NT2/D1 (cell line): ENCODE results near the gene CROT.

ENCODE experiments used
- DNase-seq: peaks from one replicate; pipeline ENCODE4 v3.0.0-alpha.2; 2011; ENCODE audit warnings: low read depth, low spot score
- H3K27me3 ChIP-seq: 2 replicates; pipeline ENCODE4 v1.6.0; 2011; ENCODE audit warnings: mild to moderate bottlenecking; ENCODE audit not compliant: insufficient read length, insufficient read depth
- H3K36me3 ChIP-seq: 2 replicates; pipeline ENCODE4 v1.6.1; 2011; ENCODE audit warnings: mild to moderate bottlenecking, low read length, mixed read lengths; ENCODE audit not compliant: insufficient read depth, insufficient read length
- H3K4me1 ChIP-seq: 2 replicates; pipeline ENCODE4 v1.5.1; 2011; ENCODE audit not compliant: insufficient read depth, insufficient read length
- H3K4me3 ChIP-seq: 2 replicates; pipeline ENCODE4 v1.5.1; 2011; ENCODE audit warnings: low read depth; ENCODE audit not compliant: insufficient read length
- H3K9ac ChIP-seq: 2 replicates; pipeline ENCODE4 v1.6.0; 2011; ENCODE audit warnings: low read depth; ENCODE audit not compliant: insufficient read length
- H3K9me3 ChIP-seq: 2 replicates; pipeline ENCODE4 v1.5.1; 2011; ENCODE audit warnings: mild to moderate bottlenecking, low read length; ENCODE audit not compliant: insufficient read depth
- SUZ12 ChIP-seq: IDR thresholded peaks from 2 replicates; pipeline ENCODE4 v1.6.1; 2011; ENCODE audit not compliant: insufficient read length, insufficient read depth; ENCODE audit errors: extremely low read depth
- YY1 ChIP-seq: IDR thresholded peaks from 2 replicates; pipeline ENCODE4 v1.6.1; 2011; ENCODE audit not compliant: insufficient read length, insufficient read depth
- ZNF274 ChIP-seq: IDR thresholded peaks from 2 replicates; pipeline ENCODE4 v1.6.1; 2011; ENCODE audit warnings: mild to moderate bottlenecking, low read depth, low read length

CROT gene

DNA sequence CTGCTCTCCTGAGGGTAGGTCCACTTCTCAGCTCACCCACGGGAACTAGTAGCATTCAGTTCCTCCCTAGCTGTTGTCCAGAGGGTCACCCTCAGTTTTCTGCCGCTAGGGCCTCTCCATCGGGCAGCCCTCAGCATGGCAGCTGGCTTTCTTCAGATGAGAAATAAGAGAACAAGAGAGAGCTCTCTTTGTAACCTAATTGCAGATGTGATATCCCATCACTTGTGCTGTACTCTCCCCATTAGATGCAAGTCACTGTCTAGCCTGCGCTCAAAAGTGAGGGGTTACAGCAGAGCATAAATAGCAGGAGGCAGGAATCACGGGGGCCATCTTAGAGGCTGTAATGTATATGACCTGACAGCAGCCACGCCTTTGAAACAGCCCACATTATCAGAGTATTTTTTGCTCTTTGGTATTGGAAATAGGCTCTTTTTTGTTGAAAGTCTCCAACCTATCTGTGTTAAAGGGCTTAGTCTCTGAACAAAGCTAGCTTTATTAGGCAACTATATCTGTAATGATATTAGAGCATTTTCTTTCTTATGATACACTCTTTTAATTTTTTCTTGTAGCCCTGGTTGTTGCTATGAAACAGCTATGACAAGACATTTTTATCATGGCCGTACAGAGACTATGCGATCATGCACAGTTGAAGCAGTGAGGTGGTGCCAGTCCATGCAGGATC, 45.7 kb downstream of the CROT start:
- Histone ChIP-seq H3K4me3 (no peak overlapping the region), H3K4me1 (no peaks in the 10 kb centered on the region), H3K27me3 (no peaks in the 10 kb centered on the region), H3K36me3 (no peaks in the 10 kb centered on the region), H3K9me3 (no peaks in the 10 kb centered on the region), H3K9ac (no peak overlapping the region)
- TF ChIP-seq YY1 (no peak), ZNF274 (no peak), SUZ12 (no peak)
- DNase-seq: no peak

DNA sequence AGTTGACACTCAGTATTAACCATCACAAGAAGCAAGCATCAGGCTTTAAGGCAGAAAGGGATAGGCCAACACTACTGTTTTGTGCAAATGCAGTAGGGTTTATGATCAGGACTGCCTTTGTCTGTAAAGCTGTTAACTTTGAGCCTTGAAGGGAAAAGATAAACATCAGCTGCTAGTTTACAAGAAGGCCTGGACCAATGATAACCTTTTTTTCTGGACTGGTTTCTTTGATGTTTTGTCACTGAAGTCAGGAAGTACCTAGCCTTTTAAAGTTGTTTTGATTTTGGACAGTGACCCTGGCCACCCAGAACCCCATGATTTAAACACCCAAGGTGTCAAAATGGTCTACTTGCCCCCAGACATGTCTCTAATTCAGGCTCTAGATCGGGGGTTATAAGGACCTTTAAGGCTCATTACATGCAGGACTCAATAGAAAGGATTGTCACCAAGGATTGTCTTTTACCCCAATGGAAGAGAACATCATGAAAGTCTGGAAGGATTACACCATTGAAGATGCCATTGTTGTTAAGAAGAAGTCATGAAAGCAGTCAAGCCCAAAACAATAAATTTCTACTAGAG, 50.1 kb downstream of the CROT start:
- DNase-seq: no peak
- Histone ChIP-seq H3K27me3 (no peaks in the 10 kb centered on the region), H3K4me1 (no peaks in the 10 kb centered on the region), H3K9ac (no peak overlapping the region), H3K9me3 (no peaks in the 10 kb centered on the region), H3K36me3 (no peaks in the 10 kb centered on the region), H3K4me3 (no peak overlapping the region)
- TF ChIP-seq ZNF274: no peak
- TF ChIP-seq SUZ12: no peak
- TF ChIP-seq YY1: no peak

DNA sequence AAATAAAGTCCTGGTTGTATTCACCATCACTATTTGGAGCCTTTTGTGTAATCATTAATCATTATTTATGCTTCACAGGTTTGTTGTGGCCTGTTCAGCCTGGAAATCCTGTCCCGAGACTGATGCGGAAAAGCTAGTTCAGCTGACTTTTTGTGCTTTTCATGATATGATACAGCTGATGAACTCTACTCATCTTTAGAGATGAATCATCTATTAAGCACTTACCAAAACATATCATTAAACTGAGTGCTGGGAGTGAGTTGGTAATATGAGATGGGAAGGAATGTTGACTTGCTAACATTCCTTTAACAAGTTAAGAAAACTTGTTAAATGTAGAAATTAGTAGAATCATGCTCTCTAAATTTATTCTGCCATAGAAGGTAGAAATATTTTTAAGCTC, 53.0 kb downstream of the CROT start:
- H3K27me3 ChIP-seq: no peaks in the 10 kb centered on the region
- no peaks in the 10 kb centered on the region for H3K36me3 ChIP-seq
- no peaks in the 10 kb centered on the region for H3K4me1 ChIP-seq
- no peak for TF ChIP-seq SUZ12
- TF ChIP-seq ZNF274: no peak
- no peak for TF ChIP-seq YY1
- H3K9me3 ChIP-seq: no peaks in the 10 kb centered on the region
- DNase-seq: no peak
- H3K9ac ChIP-seq: no peak overlapping the region
- H3K4me3 ChIP-seq: no peak overlapping the region

DNA sequence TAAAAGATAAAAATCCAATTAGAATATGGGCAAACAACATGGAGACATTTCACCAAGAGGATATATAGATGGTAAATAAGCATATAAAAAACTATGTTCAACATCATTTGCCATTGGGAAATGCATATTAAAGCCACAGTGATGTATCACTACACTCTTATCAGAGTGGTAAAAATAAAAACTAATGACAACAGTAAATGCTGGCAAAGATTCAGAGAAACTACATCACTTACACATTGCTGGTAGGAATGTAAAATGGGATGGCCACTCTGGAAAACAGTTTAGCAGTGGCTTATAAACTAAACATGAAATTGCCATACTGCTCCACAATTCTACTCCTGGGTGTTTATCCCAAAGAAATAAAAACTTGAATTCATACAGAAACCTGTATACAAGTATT, 59.2 kb downstream of the CROT start:
- H3K4me1 ChIP-seq: no peaks in the 10 kb centered on the region
- H3K36me3 ChIP-seq: no peaks in the 10 kb centered on the region
- no peak overlapping the region for H3K4me3 ChIP-seq
- no peaks in the 10 kb centered on the region for H3K9me3 ChIP-seq
- no peak for DNase-seq
- no peak overlapping the region for H3K9ac ChIP-seq
- H3K27me3 ChIP-seq: no peaks in the 10 kb centered on the region
- TF ChIP-seq ZNF274 (no peak), SUZ12 (no peak), YY1 (no peak)

DNA sequence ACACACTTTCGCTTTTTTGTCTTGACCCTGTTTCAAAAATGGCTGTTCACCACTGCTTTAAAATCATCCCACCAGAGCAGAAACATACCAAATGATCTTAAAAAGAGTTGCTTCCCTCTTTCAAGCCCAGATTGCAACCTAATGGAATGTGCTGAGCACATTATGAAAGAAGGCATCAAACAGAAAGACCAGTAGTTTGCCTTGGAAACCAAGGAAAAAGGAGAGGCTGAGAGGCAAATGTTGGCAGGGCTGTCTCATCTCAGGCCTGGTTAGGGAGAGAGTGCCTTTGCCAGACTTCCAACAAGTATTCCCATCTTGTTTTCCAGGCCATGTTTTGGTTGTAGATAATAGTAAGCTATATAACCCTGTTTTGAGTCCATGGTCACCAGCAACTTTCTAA, 65.7 kb downstream of the CROT start:
- H3K9ac ChIP-seq: no peak overlapping the region
- no peak for DNase-seq
- H3K27me3 ChIP-seq: no peaks in the 10 kb centered on the region
- TF ChIP-seq SUZ12: no peak
- TF ChIP-seq YY1: no peak
- no peak overlapping the region for H3K4me3 ChIP-seq
- H3K36me3 ChIP-seq: no peaks in the 10 kb centered on the region
- H3K4me1 ChIP-seq: no peaks in the 10 kb centered on the region
- no peaks in the 10 kb centered on the region for H3K9me3 ChIP-seq

DNA sequence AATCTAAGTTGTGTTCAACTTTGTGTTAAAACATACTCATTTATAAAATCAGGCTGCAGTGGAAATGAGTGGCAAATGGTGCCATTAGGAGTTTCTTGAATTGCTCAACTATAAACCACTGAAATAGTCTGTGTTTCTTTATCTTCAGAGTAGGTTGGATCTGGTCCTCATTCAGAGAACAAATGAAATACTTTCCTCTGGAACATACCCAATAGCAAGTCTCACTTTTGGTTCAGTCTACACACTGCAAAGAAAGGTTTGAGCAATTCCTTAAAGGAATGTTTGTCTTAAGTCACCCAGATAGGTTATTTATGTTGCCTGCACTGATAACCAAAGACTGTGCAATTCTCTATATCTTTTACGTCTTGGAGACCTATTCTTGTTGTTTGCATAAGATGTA, 67.6 kb downstream of the CROT start:
- no peak for TF ChIP-seq SUZ12
- no peak for TF ChIP-seq ZNF274
- no peak for TF ChIP-seq YY1
- no peak for DNase-seq
- H3K9me3 ChIP-seq: no peaks in the 10 kb centered on the region
- no peaks in the 10 kb centered on the region for H3K4me1 ChIP-seq
- no peaks in the 10 kb centered on the region for H3K27me3 ChIP-seq
- no peak overlapping the region for H3K4me3 ChIP-seq
- H3K9ac ChIP-seq: no peak overlapping the region
- no peaks in the 10 kb centered on the region for H3K36me3 ChIP-seq

DNA sequence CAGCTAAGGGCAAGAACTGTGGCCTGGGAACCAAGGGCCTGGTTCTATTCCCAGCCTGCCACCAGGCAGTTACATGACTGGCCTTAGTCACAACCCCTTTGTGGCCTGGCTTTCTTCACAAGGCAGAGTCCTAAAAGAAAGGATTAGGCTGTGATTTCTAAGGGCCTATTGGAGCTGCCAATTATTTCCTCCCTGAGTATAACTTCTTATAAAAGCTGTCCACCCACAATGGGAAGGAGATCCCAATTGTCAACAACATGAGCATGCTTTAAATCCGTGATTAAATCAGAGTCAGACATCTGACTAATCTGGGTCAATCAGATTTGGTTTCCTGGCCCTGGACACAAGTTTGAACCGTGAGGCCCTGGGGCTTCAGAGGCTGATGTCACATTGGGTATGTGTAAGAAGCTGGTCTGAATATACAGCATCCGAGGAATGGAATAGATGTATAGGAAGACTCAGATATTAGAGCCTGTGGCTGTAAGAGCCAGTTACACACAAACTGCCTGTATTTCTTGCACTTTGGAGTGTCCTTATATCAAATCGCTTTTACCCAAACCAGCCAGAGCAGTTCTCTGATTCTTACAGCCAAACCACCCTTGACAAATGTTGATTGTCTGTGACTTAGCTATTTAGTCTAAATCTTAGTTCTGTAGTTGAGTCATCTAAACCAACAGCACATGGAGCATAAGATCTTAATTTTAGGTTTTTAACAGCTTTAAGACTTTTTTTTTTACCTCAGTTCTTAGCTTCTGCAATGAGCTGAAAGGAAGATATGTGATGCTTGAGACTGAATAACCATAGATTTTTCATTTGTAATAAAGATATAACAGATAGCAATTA, 68.7 kb downstream of the CROT start:
- no peaks in the 10 kb centered on the region for H3K36me3 ChIP-seq
- TF ChIP-seq SUZ12 (no peak), YY1 (no peak), ZNF274 (no peak)
- DNase-seq: no peak
- H3K4me1 ChIP-seq: no peaks in the 10 kb centered on the region
- H3K27me3 ChIP-seq: no peaks in the 10 kb centered on the region
- H3K9ac ChIP-seq: no peak overlapping the region
- H3K4me3 ChIP-seq: no peak overlapping the region
- no peaks in the 10 kb centered on the region for H3K9me3 ChIP-seq
